ENCODE data around the gene ARIH2.

ARIH2 gene

DNA sequence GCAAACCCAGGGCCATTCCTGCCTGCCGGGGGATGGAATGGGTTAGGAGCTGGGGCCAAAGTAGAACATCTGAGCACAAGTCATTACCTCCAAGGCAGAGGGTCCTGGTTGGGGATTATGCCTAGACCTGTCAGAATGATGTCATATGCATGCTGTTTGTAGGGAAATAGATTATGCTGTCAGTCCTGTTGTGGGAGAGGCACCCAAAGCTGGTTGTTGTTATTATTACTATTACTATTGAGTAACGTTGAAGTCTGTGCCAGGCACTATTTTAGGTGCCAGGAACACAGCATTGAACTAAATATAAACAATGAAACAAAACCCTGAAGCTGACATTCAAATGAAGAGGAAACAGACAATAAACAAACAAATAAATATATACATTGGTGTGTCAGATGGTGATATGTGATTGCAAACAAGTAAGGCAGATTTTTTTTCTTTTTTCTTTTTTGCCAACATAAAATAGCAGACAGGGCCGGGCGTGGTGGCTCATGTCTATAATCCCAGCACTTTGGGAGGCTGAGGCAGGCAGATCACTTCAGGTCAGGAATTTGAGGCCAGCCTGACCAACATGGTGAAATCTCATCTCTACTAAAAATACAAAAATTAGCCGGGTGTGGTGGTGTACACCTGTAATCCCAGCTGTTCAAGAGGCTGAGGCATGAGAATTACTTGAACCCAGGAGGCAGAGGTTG is 73.4 kb downstream of the ARIH2 start:
- no peak for TF ChIP-seq TAF1 (IDR thresholded peaks at IDR 0.05; ENCODE audit: borderline replicate concordance, insufficient read depth, low read length)
- TF ChIP-seq POLR2AphosphoS5 (IDR thresholded peaks at IDR 0.05; ENCODE audit: low read depth, low read length) = no peak
- no peak for TF ChIP-seq REST (IDR thresholded peaks at IDR 0.05; ENCODE audit: insufficient read depth in 1 of 2, low read depth in 2 of 2, low read length in 2 of 2)
- TF ChIP-seq SIN3A (IDR thresholded peaks at IDR 0.05; ENCODE audit: borderline replicate concordance, insufficient read depth, low read length) = no peak

GRCh38 chr3:48993834-48994233 is 75.2 kb downstream of the ARIH2 start:
- TF ChIP-seq FOXP2 (optimal IDR thresholded peaks at IDR 0.05; ENCODE audit: borderline replicate concordance, extremely low read depth, extremely low read length, insufficient read depth) (no peak), REST (IDR thresholded peaks at IDR 0.05; ENCODE audit: insufficient read depth in 1 of 2, low read depth in 2 of 2, low read length in 2 of 2) (no peak), TAF1 (IDR thresholded peaks at IDR 0.05; ENCODE audit: borderline replicate concordance, insufficient read depth, low read length) (no peak), SIN3A (IDR thresholded peaks at IDR 0.05; ENCODE audit: borderline replicate concordance, insufficient read depth, low read length) (no peak), POLR2AphosphoS5 (IDR thresholded peaks at IDR 0.05; ENCODE audit: low read depth, low read length) (no peak)

GRCh38 chr3:48996640-48997039 is 78.0 kb downstream of the ARIH2 start:
- TF ChIP-seq SIN3A (IDR thresholded peaks at IDR 0.05; ENCODE audit: borderline replicate concordance, insufficient read depth, low read length) (no peak), TAF1 (IDR thresholded peaks at IDR 0.05; ENCODE audit: borderline replicate concordance, insufficient read depth, low read length) (no peak), REST (IDR thresholded peaks at IDR 0.05; ENCODE audit: insufficient read depth in 1 of 2, low read depth in 2 of 2, low read length in 2 of 2) (no peak), POLR2AphosphoS5 (IDR thresholded peaks at IDR 0.05; ENCODE audit: low read depth, low read length) (no peak), FOXP2 (optimal IDR thresholded peaks at IDR 0.05; ENCODE audit: borderline replicate concordance, extremely low read depth, extremely low read length, insufficient read depth) (no peak)

DNA sequence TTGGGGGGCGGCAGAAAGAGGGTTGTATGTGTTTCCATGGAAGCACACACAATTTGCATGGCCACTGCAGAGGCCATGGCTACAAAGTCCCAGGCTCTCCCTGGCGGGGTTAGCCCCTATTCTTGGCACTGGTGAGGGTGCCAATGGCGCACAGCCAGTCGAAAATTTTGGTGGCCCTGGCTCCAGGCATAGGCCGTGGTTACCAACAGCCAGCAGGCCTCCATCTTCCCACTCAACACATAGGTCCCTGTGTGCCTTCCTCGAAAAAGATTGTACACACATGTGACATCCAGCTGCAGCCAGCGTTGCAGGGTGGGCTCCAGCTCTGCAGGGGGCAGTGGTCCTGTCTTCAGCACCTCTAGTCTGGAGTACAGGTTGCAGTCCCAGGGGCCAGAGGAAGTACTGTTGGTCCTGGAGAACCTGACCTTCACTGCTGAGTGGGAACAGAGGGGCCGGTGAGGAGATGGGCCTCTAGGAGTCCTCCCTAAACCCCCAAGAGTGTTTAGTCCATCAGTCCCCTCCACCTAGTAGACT is 78.5 kb downstream of the ARIH2 start:
- no peak for TF ChIP-seq REST (IDR thresholded peaks at IDR 0.05; ENCODE audit: insufficient read depth in 1 of 2, low read depth in 2 of 2, low read length in 2 of 2)
- no peak for TF ChIP-seq POLR2AphosphoS5 (IDR thresholded peaks at IDR 0.05; ENCODE audit: low read depth, low read length)
- TF ChIP-seq FOXP2 (optimal IDR thresholded peaks at IDR 0.05; ENCODE audit: borderline replicate concordance, extremely low read depth, extremely low read length, insufficient read depth) = no peak
